Muscle layer of duodenum (tissue), 2 donors: ENCODE data around the gene PCDH9.

Experiments used
- H3K27ac ChIP-seq: one replicate; pipeline ENCODE4 v1.7.0; 2013; ENCODE audit warnings: mild to moderate bottlenecking, low read length
- H3K27me3 ChIP-seq: one replicate; pipeline ENCODE4 v1.7.0; 2013; ENCODE audit warnings: low read depth, mild to moderate bottlenecking, control low read depth, low read length
- H3K36me3 ChIP-seq, 2 donors: one replicate each; pipeline ENCODE4 v1.7.0; 2013; ENCODE audit warnings: low read length in 2 of 2, control low read depth in 1 of 2, mild to moderate bottlenecking in 1 of 2; ENCODE audit not compliant: insufficient read depth in 2 of 2, control insufficient read depth in 1 of 2
- H3K4me1 ChIP-seq, 2 donors: one replicate each; pipeline ENCODE4 v1.7.0; 2013; ENCODE audit warnings: low read length in 2 of 2, mild to moderate bottlenecking in 2 of 2, control low read depth in 1 of 2, moderate library complexity in 1 of 2; ENCODE audit not compliant: insufficient read depth in 2 of 2, control insufficient read depth in 1 of 2
- H3K4me3 ChIP-seq, 2 donors: one replicate each; pipeline ENCODE4 v1.7.0; 2013; ENCODE audit warnings: low read length in 2 of 2, low read depth in 1 of 2, mild to moderate bottlenecking in 1 of 2
- H3K9me3 ChIP-seq, 2 donors: one replicate each; pipeline ENCODE4 v1.7.0; 2013; ENCODE audit warnings: low read length in 2 of 2, control low read depth in 1 of 2, mild to moderate bottlenecking in 1 of 2; ENCODE audit not compliant: control insufficient read depth in 1 of 2
- donor health status: healthy.

Gene PCDH9

GRCh38 chr13:66323745-66324347, 906.3 kb downstream of the PCDH9 start:
- Histone ChIP-seq H3K27ac (no peak overlapping the region), H3K4me1 (no peaks in the 10 kb centered on the region), H3K4me3 (no peak overlapping the region), H3K36me3 (no peaks in the 10 kb centered on the region), H3K9me3 (no peaks in the 10 kb centered on the region), H3K27me3 (no peaks in the 10 kb centered on the region)

GRCh38 chr13:66322936-66323335, 907.2 kb downstream of the PCDH9 start:
- H3K4me1 ChIP-seq, result no peaks in the 10 kb centered on the region
- H3K9me3 ChIP-seq, result no peaks in the 10 kb centered on the region
- H3K4me3 ChIP-seq, result no peak overlapping the region
- no peaks in the 10 kb centered on the region for H3K36me3 ChIP-seq
- H3K27me3 ChIP-seq, result no peaks in the 10 kb centered on the region
- no peak overlapping the region for H3K27ac ChIP-seq

GRCh38 chr13:66322193-66322740, 907.9 kb downstream of the PCDH9 start:
- no peak overlapping the region for H3K4me3 ChIP-seq
- H3K4me1 ChIP-seq, result no peaks in the 10 kb centered on the region
- no peaks in the 10 kb centered on the region for H3K9me3 ChIP-seq
- H3K36me3 ChIP-seq, result no peaks in the 10 kb centered on the region
- no peaks in the 10 kb centered on the region for H3K27me3 ChIP-seq
- H3K27ac ChIP-seq, result no peak overlapping the region

- Histone ChIP-seq H3K36me3 (no peaks in the 10 kb centered on the region), H3K27ac (no peak overlapping the region), H3K9me3 (no peaks in the 10 kb centered on the region), H3K4me1 (no peaks in the 10 kb centered on the region), H3K27me3 (no peaks in the 10 kb centered on the region), H3K4me3 (no peak overlapping the region)
These were observed 915.2 kb downstream of the PCDH9 start for GRCh38 chr13:66314911-66315310.

- H3K27ac ChIP-seq, result no peak overlapping the region
- no peaks in the 10 kb centered on the region for H3K4me1 ChIP-seq
- no peaks in the 10 kb centered on the region for H3K36me3 ChIP-seq
- no peaks in the 10 kb centered on the region for H3K9me3 ChIP-seq
- H3K4me3 ChIP-seq, result no peak overlapping the region
- H3K27me3 ChIP-seq, result no peaks in the 10 kb centered on the region
These were observed 916.7 kb downstream of the PCDH9 start for GRCh38 chr13:66313413-66313812.

- Histone ChIP-seq H3K4me3 (no peak overlapping the region), H3K4me1 (no peaks in the 10 kb centered on the region), H3K27ac (no peak overlapping the region), H3K27me3 (no peaks in the 10 kb centered on the region), H3K9me3 (no peaks in the 10 kb centered on the region), H3K36me3 (no peaks in the 10 kb centered on the region)
These were observed 917.6 kb downstream of the PCDH9 start for GRCh38 chr13:66312312-66313087.

- H3K9me3 ChIP-seq, result no peaks in the 10 kb centered on the region
- H3K27ac ChIP-seq, result no peak overlapping the region
- H3K4me3 ChIP-seq, result no peak overlapping the region
- H3K36me3 ChIP-seq, result no peaks in the 10 kb centered on the region
- no peaks in the 10 kb centered on the region for H3K4me1 ChIP-seq
- H3K27me3 ChIP-seq, result no peaks in the 10 kb centered on the region
These were observed 924.0 kb downstream of the PCDH9 start for GRCh38 chr13:66305961-66306617.

- Histone ChIP-seq H3K36me3 (no peaks in the 10 kb centered on the region), H3K4me3 (no peak overlapping the region), H3K27ac (no peak overlapping the region), H3K27me3 (no peaks in the 10 kb centered on the region), H3K4me1 (no peaks in the 10 kb centered on the region), H3K9me3 (no peaks in the 10 kb centered on the region)
These were observed 928.7 kb downstream of the PCDH9 start for GRCh38 chr13:66301482-66301881.

- no peak overlapping the region for H3K4me3 ChIP-seq
- H3K36me3 ChIP-seq, result no peaks in the 10 kb centered on the region
- H3K27me3 ChIP-seq, result no peaks in the 10 kb centered on the region
- no peaks in the 10 kb centered on the region for H3K4me1 ChIP-seq
- H3K9me3 ChIP-seq, result no peaks in the 10 kb centered on the region
- H3K27ac ChIP-seq, result no peak overlapping the region
These were observed 929.1 kb downstream of the PCDH9 start for GRCh38 chr13:66301006-66301405.

- no peaks in the 10 kb centered on the region for H3K4me1 ChIP-seq
- H3K36me3 ChIP-seq, result no peaks in the 10 kb centered on the region
- no peaks in the 10 kb centered on the region for H3K9me3 ChIP-seq
- H3K27ac ChIP-seq, result no peak overlapping the region
- no peak overlapping the region for H3K4me3 ChIP-seq
- H3K27me3 ChIP-seq, result no peaks in the 10 kb centered on the region
These were observed 933.3 kb downstream of the PCDH9 start for GRCh38 chr13:66296875-66297274.

GRCh38 chr13:66296328-66296727, 933.8 kb downstream of the PCDH9 start:
- Histone ChIP-seq H3K36me3 (no peaks in the 10 kb centered on the region), H3K4me1 (no peaks in the 10 kb centered on the region), H3K27ac (no peak overlapping the region), H3K27me3 (no peaks in the 10 kb centered on the region), H3K4me3 (no peak overlapping the region), H3K9me3 (no peaks in the 10 kb centered on the region)
